Left ventricle myocardium inferior (tissue), 1 donor: Measurements from ENCODE around the gene SCN8A. TPM values are rescaled to one million over a fixed set of nuclear protein-coding genes. Genes with fewer than 3 reads are reported as not detected.
"Not testable (repeated sequence)": the region's sequence is repeated elsewhere in the genome, so short reads cannot be mapped to it uniquely, and the experiment has no call there.

ENCODE experiments used
- DNase-seq: peaks from one replicate; pipeline ENCODE4 v3.0.0-alpha.2; 2020
- H3K27ac ChIP-seq: fragments of 200-600 bp; replicated peaks from 2 replicates; pipeline ENCODE4 v1.8.0; 2021
- H3K27me3 ChIP-seq: fragments of 200-600 bp; 2 replicates; pipeline ENCODE4 v1.8.0; 2021; ENCODE audit warnings: low read depth
- H3K36me3 ChIP-seq: fragments of 200-600 bp; 2 replicates; pipeline ENCODE4 v1.8.0; 2021
- H3K4me1 ChIP-seq: fragments of 200-600 bp; 2 replicates; pipeline ENCODE4 v1.8.0; 2021
- H3K4me3 ChIP-seq: fragments of 200-600 bp; 2 replicates; pipeline ENCODE4 v1.8.0; 2021; ENCODE audit warnings: mild to moderate bottlenecking, moderate library complexity
- H3K9me3 ChIP-seq: fragments of 200-600 bp; replicated peaks from 2 replicates; pipeline ENCODE4 v1.8.0; 2021
- CTCF ChIP-seq: fragments of 200-600 bp; IDR thresholded peaks from 2 replicates; pipeline ENCODE4 v1.8.0; 2021; ENCODE audit warnings: antibody characterized with exemption, mild to moderate bottlenecking, borderline replicate concordance
- intact Hi-C: fragments of 100-400 bp; cut with micrococcal nuclease; formaldehyde crosslinking; loops from one replicate; pipeline ENCODE4 v1.11.0; 2022
- total RNA-seq: library from RNA; stranded (reverse); fragmentation: NEBNext Ultra II Directional; extraction: Animal tissue kit (Norgen Biotek cat#: 25700); gene quantifications from one replicate; pipeline ENCODE4 v1.2.1, GENCODE V29; 2021
- donor health status: DM: no; HTN: yes; CAD: no; lungs with severe emphysema.

The SCN8A gene
- total RNA-seq, 1 donor from 2014 or later = 0.41 TPM

GRCh38 chr12:51593021-51593420, 2.0 kb downstream of the SCN8A start:
- intact Hi-C loops = no loop called here
- H3K4me1 ChIP-seq = peaks cover 16% of the 10 kb centered on the region
- H3K27me3 ChIP-seq = peaks cover 74% of the 10 kb centered on the region

DNA sequence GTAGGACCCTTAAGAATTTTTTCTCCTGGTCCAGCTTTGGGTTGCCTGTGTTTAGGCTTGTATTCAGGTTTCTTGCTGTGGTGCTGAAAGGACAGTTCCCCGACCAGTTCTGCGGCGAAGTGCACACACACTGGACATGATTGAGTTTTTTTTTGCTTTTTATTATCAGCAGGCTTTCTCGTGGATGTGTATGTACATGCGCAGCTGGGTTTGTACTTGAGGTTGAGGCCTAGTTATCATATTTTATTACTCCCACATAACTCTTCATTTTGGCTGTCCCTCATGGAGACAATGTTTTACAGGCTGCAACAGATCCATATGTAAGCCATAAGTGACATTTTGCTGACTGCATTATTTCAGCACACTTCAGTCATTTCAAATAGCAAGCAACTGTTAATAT, 2.5 kb downstream of the SCN8A start:
- Histone ChIP-seq H3K4me3 (no peak overlapping the region), H3K27ac (no peak overlapping the region), H3K4me1 (peaks cover 16% of the 10 kb centered on the region), H3K27me3 (peaks cover 76% of the 10 kb centered on the region), H3K36me3 (no peaks in the 10 kb centered on the region), H3K9me3 (no peaks in the 10 kb centered on the region)
- no peak for TF ChIP-seq CTCF
- intact Hi-C loops = no loop called here
- DNase-seq = no peak

More at GRCh38 chr12:51593021-51593420, 2.0 kb downstream of the SCN8A start:
- no peaks in the 10 kb centered on the region for H3K36me3 ChIP-seq
- H3K9me3 ChIP-seq = no peaks in the 10 kb centered on the region
- DNase-seq = no peak
- no peak overlapping the region for H3K4me3 ChIP-seq
- no peak overlapping the region for H3K27ac ChIP-seq
- TF ChIP-seq CTCF = no peak

- DNase-seq = no peak
- H3K4me3 ChIP-seq = no peak overlapping the region
- intact Hi-C loops = no loop called here
- H3K27ac ChIP-seq = no peak overlapping the region
- peaks cover 37% of the 10 kb centered on the region for H3K27me3 ChIP-seq
- H3K36me3 ChIP-seq = no peaks in the 10 kb centered on the region
- TF ChIP-seq CTCF = no peak
- no peaks in the 10 kb centered on the region for H3K4me1 ChIP-seq
- H3K9me3 ChIP-seq = no peaks in the 10 kb centered on the region
Observed at GRCh38 chr12:51598156-51598555, 7.1 kb downstream of the SCN8A start.

DNA sequence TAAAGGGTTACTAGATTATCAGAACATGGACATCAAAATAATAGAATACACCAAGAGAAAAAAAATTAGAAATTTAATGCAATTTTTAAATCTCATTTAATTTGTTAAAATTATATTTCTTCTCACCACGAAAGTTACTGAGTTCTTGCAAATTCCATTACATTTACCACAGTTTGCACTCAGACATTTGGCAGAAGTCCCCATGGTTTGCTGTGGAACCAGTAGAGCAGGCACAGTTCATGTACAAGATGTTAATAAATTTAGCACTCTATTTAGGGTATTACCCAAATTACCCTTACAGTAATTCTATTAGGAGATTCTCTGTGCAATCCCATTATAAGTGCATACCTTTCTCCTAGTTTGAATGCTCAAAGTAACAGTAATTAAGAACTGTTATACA, 9.7 kb downstream of the SCN8A start:
- intact Hi-C loops = no loop called here
- Histone ChIP-seq H3K4me3 (no peak overlapping the region), H3K36me3 (no peaks in the 10 kb centered on the region), H3K27me3 (peaks cover 12% of the 10 kb centered on the region), H3K27ac (no peak overlapping the region), H3K9me3 (no peaks in the 10 kb centered on the region), H3K4me1 (no peaks in the 10 kb centered on the region)
- DNase-seq = no peak
- no peak for TF ChIP-seq CTCF

DNA sequence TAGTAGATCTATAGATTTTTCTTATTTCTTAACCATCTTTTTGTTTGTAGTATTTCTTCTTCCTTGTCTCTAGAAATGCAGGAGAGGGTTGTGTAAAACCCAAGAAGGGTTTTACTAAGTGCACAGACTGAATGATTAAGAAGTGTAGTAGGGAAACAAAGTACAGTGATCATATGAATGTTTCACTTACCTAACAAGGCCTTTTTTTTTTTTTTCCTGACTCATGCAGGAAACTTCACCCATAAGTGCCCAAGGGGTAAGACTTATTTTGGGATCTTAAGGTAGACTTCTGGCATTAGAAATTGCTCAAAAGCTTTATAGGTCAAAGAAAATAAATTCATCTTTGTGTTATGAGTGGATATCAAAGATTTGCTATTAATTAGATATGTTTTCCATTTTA, 10.2 kb downstream of the SCN8A start:
- Histone ChIP-seq H3K4me3 (no peak overlapping the region), H3K27me3 (peaks cover 7% of the 10 kb centered on the region), H3K27ac (no peak overlapping the region), H3K36me3 (no peaks in the 10 kb centered on the region), H3K4me1 (no peaks in the 10 kb centered on the region), H3K9me3 (peaks cover 4% of the 10 kb centered on the region)
- no peak for DNase-seq
- no peak for TF ChIP-seq CTCF
- intact Hi-C loops = no loop called here

DNA sequence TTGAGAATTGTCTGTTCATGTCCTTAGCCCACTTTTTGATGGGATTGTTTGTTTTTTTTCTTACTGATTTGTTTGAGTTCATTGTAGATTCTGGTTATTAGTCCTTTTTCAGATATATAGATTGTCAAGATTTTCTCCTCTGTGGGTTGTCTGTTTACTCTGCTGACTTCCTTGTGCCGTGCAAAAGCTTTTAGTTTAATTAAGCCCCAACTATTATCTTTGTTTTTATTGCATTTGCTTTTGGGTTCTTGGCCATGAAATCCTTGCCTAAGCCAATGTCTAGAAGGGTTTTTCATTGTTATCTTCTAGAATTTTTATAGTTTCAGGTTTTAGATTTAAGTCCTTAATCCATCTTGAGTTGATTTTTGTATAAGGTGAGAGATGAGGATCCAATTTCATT, 14.9 kb downstream of the SCN8A start:
- intact Hi-C loops, DNase-seq, H3K27me3 ChIP-seq, H3K36me3 ChIP-seq, H3K4me3 ChIP-seq, H3K9me3 ChIP-seq, H3K27ac ChIP-seq, H3K4me1 ChIP-seq: not testable (repeated sequence)

DNA sequence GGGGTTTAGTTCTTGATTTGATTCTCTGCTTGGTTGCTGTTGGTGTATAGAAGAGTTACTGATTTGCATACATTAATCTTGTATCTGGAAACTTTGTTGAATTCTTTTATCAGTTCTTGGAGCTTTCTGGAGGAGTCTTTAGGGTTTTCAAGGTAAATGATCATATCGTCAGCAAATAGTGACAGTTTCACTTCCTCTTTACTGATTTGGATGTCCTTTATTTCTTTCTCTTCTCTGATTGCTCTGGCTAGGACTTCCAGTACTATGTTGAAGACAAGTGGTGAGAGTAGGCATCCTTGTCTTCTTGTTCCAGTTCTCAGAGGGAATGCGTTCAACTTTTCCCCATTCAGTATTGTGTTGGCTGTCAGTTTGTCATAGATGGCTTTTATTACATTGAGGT, 16.2 kb downstream of the SCN8A start:
- DNase-seq, H3K27ac ChIP-seq, H3K36me3 ChIP-seq, H3K4me1 ChIP-seq, H3K4me3 ChIP-seq, intact Hi-C loops, H3K27me3 ChIP-seq, H3K9me3 ChIP-seq: not testable (repeated sequence)
